A673 (cell line): Measurements from ENCODE around the gene FOXA2. TPM values are rescaled to one million over a fixed set of nuclear protein-coding genes. Genes with fewer than 3 reads are reported as not detected.

Experiments
- BruUV-seq: library from RNA; stranded (reverse); fragments of 400-500 nt; replicated peaks from 2 replicates; lab custom pipeline; 2021; lab: Mats Ljungman, UMichigan
- CTCF ChIA-PET: fragments of 300-600 bp; sonication (Branson Sonifier 250); formaldehyde crosslinking; loops from one replicate; lab custom pipeline; 2022; ENCODE audit warnings: antibody characterized with exemption; lab: Charles Lee
- POLR2A ChIA-PET: fragments of 300-600 bp; sonication (Branson Sonifier 250); formaldehyde crosslinking; loops from one replicate; lab custom pipeline; 2022; ENCODE audit warnings: antibody characterized with exemption; ENCODE audit not compliant: low non-redundant PET; lab: Charles Lee
- DNase-seq: peaks from one replicate; pipeline ENCODE4 v3.0.0-alpha.2; 2015; ENCODE audit warnings: low spot score
- H3K27ac ChIP-seq: fragments of 200-600 bp; sonication (generic); 2 replicates; pipeline ENCODE4 v1.5.1; 2016; ENCODE audit warnings: mixed run types, low read depth, mild to moderate bottlenecking, mixed read lengths, antibody characterized with exemption, low read length; ENCODE audit not compliant: poor library complexity, severe bottlenecking
- H3K27me3 ChIP-seq: fragments of 200-600 bp; sonication (generic); replicated peaks from 2 replicates; pipeline ENCODE4 v1.6.1; 2017; ENCODE audit warnings: mixed run types, low read depth, mild to moderate bottlenecking, mixed read lengths, antibody characterized with exemption, low read length; ENCODE audit not compliant: insufficient read depth, poor library complexity
- H3K36me3 ChIP-seq: fragments of 200-600 bp; sonication (generic); 2 replicates; pipeline ENCODE4 v1.6.1; 2016; ENCODE audit warnings: mixed run types, mild to moderate bottlenecking, mixed read lengths, antibody characterized with exemption, low read length; ENCODE audit not compliant: insufficient read depth, poor library complexity, severe bottlenecking
- H3K4me1 ChIP-seq: fragments of 200-600 bp; sonication (generic); 2 replicates; pipeline ENCODE4 v1.6.1; 2017; ENCODE audit warnings: mixed run types, mild to moderate bottlenecking, mixed read lengths, antibody characterized with exemption, low read length; ENCODE audit not compliant: insufficient read depth, poor library complexity, severe bottlenecking
- H3K4me3 ChIP-seq: fragments of 200-600 bp; sonication (generic); 2 replicates; pipeline ENCODE4 v1.5.1; 2016; ENCODE audit warnings: low read depth, mixed run types, mild to moderate bottlenecking, mixed read lengths, low read length; ENCODE audit not compliant: poor library complexity, severe bottlenecking
- H3K9me3 ChIP-seq: fragments of 200-600 bp; sonication (generic); 2 replicates; pipeline ENCODE4 v1.6.1; 2016; ENCODE audit warnings: mixed run types, low read depth, mild to moderate bottlenecking, mixed read lengths, antibody characterized with exemption, low read length; ENCODE audit not compliant: poor library complexity, severe bottlenecking
- CTCF ChIP-seq: fragments of 300-800, 200-600 bp; sonication (generic); conservative IDR thresholded peaks from 2 replicates; pipeline ENCODE4 v1.5.1; 2017; ENCODE audit warnings: low read depth, mild to moderate bottlenecking, antibody characterized with exemption, low read length, moderate library complexity, mixed read lengths
- EZH2 ChIP-seq: fragments of 200-600 bp; sonication (generic); IDR thresholded peaks from 2 replicates; pipeline ENCODE4 v1.6.1; 2017; ENCODE audit warnings: borderline replicate concordance, low read depth, mild to moderate bottlenecking, mixed read lengths, antibody characterized with exemption, low read length; ENCODE audit not compliant: poor library complexity, severe bottlenecking
- intact Hi-C: fragments of 100-400 bp; cut with micrococcal nuclease; formaldehyde crosslinking; loops from one replicate; pipeline ENCODE4 v1.10.0; 2022; ENCODE audit not compliant: unreplicated experiment
- total RNA-seq: library from RNA; stranded (reverse); gene quantifications from 2 replicates; pipeline ENCODE4 v1.2.3, GENCODE V29; 2021

FOXA2 gene
- total RNA-seq, 1 experiment from 2014 or later = not detected

GRCh38 chr20:22542427-22542826 lies 41.9 kb downstream of the FOXA2 start:
- BruUV-seq = no TSS peak
- ChIA-PET POLR2A (no interaction called here), CTCF (no interaction called here)
- no peak for DNase-seq
- H3K4me3 ChIP-seq = no peak overlapping the region
- H3K4me1 ChIP-seq = no peaks in the 10 kb centered on the region
- no peaks in the 10 kb centered on the region for H3K27me3 ChIP-seq
- H3K27ac ChIP-seq = no peak overlapping the region
- H3K36me3 ChIP-seq = no peaks in the 10 kb centered on the region
- H3K9me3 ChIP-seq = no peaks in the 10 kb centered on the region
- intact Hi-C loops = no loop called here
- TF ChIP-seq EZH2 = no peak
- no peak for TF ChIP-seq CTCF

- Histone ChIP-seq H3K36me3 (no peaks in the 10 kb centered on the region), H3K27me3 (no peaks in the 10 kb centered on the region), H3K27ac (no peak overlapping the region), H3K4me3 (no peak overlapping the region), H3K4me1 (no peaks in the 10 kb centered on the region), H3K9me3 (no peaks in the 10 kb centered on the region)
- TF ChIP-seq CTCF (no peak), EZH2 (no peak)
- no peak for DNase-seq
- CTCF ChIA-PET = no interaction called here
- POLR2A ChIA-PET = no interaction called here
- no TSS peak for BruUV-seq
- intact Hi-C loops = no loop called here
Measured at GRCh38 chr20:22540832-22541231, 43.5 kb downstream of the FOXA2 start.

GRCh38 chr20:22536956-22537756 lies 47.2 kb downstream of the FOXA2 start:
- POLR2A ChIA-PET = no interaction called here
- H3K27me3 ChIP-seq = no peaks in the 10 kb centered on the region
- no peak overlapping the region for H3K4me3 ChIP-seq
- BruUV-seq = no TSS peak
- H3K36me3 ChIP-seq = no peaks in the 10 kb centered on the region
- TF ChIP-seq EZH2 = no peak
- no peak for TF ChIP-seq CTCF
- CTCF ChIA-PET = interaction anchor here (0.6 kb wide), 1 partner anchor 225 kb away, joined by 3 read pairs; no protein-coding TSS in a partner anchor
- no peaks in the 10 kb centered on the region for H3K4me1 ChIP-seq
- intact Hi-C loops = no loop called here
- no peak for DNase-seq
- no peak overlapping the region for H3K27ac ChIP-seq
- no peaks in the 10 kb centered on the region for H3K9me3 ChIP-seq
